ENCODE measurements around the gene IL3RA.
"Not testable (repeated sequence)": the region's sequence is repeated elsewhere in the genome, so short reads cannot be mapped to it uniquely, and the experiment has no call there.

The IL3RA gene
- 0.51 to 1.9 reads per million in 2 donors for total RNA-seq

- no peak for DNase-seq
Observed at GRCh38 chrX:1336331-1336943, at the start of gene IL3RA. IL3RA (plus strand) TSS chrX:1336785; CDS start chrX:1341766, 4,981 bp downstream.

- no peak for DNase-seq
Observed at GRCh38 chrX:1289535-1289934, 47.0 kb upstream of the IL3RA start.

GRCh38 chrX:1291110-1291740 is 45.4 kb upstream of the IL3RA start:
- DNase-seq = no peak

DNA sequence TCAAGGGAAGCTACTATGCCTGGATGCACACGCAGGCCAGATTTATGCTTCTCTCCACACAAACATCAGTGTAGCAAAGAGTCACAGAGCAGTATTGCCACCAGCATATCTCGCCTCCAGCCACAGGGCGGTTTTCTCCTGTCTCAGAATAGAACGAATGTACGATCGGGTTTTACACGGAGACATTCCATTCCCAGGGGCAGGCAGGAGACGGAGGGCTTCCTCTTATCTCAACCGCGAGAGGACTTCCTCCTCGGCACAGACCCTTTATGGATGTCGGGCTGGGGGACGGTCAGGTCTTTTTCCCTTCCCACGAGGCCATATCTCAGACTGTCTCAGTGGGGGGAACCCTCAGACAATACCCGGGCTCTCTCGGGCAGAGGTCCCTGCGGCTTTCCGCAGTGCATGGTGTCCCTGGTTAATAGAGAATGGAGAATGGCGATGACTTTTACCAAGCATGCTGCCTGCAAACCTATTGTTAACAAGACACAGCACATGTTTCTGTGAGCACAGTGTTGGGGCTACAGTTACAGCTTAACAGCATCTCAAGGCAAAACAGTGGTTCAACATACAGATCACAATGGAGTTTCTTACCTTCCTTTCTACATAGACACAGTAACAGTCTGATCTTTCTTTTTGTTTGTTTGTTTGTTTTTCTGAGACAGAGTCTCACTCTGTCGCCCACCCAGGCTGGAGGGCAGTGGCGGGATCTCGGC is 43.9 kb upstream of the IL3RA start:
- DNase-seq = no peak

- no peak for DNase-seq
Observed at GRCh38 chrX:1294301-1295067, 42.1 kb upstream of the IL3RA start.

GRCh38 chrX:1295550-1295949 is 41.0 kb upstream of the IL3RA start:
- DNase-seq = no peak

- DNase-seq = not testable (repeated sequence)
Observed at GRCh38 chrX:1297591-1297990, 39.0 kb upstream of the IL3RA start.

DNA sequence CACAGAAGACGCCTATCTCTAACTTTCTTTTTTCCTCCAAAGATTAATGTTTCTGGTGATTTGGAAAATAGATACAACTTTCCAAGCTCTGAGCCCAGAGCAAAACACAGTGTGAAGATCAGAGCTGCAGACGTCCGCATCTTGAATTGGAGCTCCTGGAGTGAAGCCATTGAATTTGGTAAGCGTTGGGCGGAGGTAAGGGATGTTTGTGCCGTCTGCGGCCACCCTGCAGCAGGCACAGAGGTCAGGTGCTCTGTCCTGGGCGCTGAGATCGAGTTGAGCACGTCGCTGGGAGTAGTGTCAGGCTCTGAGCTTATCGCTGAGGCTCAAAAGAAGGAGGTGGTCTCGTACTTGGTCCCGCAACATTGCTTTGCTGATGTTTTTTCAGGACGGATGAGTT is 36.1 kb upstream of the IL3RA start:
- DNase-seq = no peak

DNA sequence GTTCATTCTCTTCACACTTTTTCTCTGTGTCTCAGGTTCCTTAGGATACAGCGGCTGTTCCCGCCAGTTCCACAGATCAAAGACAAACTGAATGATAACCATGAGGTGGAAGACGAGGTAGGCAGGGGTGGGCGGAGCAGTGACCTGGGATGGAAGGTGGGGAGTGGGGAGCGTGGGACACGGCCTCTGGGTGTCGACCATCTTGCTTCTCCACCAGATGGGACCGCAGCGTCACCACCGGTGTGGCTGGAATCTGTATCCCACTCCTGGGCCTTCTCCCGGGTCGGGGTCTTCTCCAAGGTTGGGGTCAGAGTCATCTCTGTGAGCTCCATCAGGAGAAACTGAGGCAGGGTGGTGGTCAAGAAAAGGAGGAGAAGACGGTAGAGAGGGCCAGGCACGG is 31.2 kb upstream of the IL3RA start:
- no peak for DNase-seq

DNA sequence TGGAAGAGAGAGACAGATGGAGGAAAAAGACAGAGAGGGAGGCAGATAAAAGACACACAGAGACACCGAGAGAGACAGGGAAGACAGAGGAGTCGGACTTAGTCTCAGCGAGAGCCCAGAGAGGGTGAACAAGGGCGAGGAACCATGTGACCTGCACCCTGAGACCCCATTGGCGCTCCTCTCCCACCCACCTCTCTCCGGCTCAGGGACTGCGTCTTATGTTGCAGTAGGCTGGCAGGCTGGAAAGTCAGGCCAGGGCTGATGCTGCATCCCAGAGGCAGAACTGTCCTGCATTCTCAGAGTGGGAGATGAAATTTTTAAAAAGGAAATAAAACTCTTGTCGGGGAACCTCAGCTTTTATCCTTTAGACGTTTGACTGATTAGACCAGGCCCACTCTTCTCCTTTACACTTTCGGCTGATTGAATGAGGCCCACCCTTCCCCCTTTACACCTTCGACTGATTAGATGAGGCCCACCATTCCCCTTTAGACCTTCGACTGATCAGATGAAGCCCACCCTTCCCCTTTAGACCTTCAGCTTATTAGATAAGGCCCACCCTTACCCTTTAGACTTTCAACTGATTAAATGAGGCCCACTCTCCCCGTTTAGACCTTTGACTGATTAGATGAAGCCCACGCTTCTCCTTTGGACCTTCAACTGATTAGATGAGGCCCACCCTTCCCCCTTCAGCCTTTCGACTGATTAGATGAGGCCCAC is 29.5 kb upstream of the IL3RA start:
- DNase-seq = no peak

DNA sequence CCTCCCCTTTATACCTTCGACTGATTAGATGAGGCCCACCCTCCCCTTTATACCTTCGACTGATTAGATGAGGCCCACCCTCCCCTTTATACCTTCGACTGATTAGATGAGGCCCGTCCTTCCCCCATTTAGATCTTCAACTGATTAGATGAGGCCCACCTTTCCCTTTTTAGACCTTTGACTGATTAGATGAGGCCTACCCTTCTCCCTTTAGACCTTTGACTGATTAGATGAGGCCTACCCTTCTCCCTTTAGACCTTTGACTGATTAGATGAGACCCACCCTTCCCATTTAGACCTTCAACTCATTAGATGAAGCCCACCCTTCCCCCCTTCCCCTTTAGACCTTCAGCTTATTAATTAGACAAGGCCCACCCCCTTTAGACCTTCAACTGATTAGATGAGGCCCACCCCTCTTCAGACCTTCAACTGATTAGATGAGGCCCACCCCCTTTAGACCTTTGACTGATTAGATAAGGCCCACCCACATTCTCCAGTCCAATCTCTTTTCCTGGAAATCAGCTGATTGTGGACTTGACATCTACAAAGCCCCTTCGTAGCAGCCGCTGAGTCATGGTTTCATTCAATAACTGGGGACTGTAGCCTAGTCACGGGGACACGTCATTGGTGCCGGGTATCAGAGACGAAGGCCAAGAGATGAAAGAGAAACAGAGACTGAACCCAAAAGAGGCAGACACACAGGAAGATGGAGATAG is 28.8 kb upstream of the IL3RA start:
- no peak for DNase-seq

DNA sequence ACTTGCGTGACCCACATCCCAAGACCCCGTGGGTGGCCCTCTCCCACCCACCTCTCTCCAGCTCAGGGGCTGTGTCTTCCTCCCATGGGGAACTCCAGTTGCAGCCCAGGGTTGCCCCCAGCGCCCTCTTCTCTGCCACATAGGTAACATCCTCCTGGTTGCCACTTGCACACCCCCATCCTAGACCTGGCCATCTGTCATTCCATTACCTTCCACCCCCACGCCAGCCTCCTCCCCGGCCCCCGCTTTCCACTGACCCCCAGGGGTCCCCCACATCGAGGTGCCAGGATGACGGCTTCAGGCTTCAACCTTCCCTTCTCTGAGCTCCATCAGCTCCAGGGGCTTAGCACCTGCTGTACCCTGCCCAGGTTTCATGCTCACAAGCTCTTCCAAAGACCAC is 28.1 kb upstream of the IL3RA start:
- DNase-seq = no peak

DNA sequence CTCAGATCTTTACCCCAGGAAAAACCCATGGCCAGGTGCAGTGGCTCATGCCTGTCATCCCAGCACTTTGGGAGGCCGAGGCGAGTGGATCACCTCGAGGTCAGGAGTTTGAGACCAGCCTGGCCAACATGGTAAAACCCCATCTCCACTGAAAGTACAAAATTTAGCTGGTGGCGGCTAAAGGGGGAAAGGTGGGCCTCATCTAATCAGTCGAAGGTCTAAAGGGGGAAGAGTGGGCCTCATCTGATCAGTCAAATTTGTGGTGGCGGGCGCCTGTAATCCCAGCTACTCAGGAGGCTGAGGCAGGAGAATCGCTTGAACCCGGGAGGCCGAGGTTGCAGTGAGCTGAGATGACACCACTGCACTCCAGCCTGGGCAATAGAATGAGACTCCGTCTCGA is 27.7 kb upstream of the IL3RA start:
- not testable (repeated sequence) for DNase-seq

- no peak for DNase-seq
Observed at GRCh38 chrX:1313788-1314187, 22.8 kb upstream of the IL3RA start.

- no peak for DNase-seq
Observed at GRCh38 chrX:1316527-1316926, 20.1 kb upstream of the IL3RA start.

DNA sequence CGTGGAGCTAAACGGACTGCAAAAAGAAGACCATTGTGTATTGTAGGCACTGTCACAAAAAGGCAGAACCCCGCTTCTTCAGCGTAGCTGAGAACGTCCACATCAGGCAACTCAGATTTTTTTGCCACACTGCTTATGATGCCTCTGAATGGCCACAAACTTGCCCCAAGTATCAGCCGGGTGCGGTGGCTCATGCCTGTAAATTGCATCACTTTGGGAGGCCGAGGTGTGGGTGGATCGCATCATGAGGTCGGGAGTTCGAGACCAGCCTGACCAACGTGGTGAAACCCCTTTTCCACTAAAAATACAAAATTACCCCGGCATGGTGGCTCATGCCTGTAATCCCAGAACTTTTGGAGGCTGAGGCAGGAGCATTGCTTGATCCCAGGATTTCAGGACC is 14.9 kb upstream of the IL3RA start:
- DNase-seq = no peak

- no peak for DNase-seq
Observed at GRCh38 chrX:1322393-1322792, 14.2 kb upstream of the IL3RA start.

GRCh38 chrX:1323315-1323714 is 13.3 kb upstream of the IL3RA start:
- DNase-seq = no peak

DNA sequence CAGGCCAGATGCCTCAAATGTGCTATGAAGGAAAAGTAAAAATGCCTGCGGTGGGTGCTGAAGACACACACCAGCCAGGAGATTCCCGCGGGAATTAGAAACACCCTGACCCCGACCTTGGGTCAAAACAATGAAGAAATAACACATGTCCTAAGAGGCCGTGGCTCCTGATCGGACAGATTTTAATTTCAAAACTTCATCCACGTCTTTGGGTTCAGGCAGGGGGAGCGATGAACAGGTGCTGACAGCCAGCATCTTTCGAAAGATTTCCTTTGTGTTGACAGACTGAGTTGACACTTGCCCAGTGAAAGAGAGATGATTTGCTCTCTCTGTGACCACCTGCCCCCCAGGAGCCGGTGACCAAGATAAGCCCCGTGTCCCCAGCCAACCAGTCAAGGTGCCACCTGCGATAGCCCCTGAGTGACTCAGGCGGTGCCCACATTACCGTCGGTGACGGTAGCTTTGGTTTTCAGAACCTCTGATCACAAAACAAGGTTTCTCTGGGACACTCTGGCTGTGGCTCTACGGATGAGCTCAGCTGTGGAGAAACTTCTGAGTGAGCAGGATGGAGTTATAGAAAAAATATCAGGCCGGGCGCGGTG is 11.0 kb upstream of the IL3RA start:
- no peak for DNase-seq

- DNase-seq = no peak
Observed at GRCh38 chrX:1327651-1328304, 8.8 kb upstream of the IL3RA start.

DNA sequence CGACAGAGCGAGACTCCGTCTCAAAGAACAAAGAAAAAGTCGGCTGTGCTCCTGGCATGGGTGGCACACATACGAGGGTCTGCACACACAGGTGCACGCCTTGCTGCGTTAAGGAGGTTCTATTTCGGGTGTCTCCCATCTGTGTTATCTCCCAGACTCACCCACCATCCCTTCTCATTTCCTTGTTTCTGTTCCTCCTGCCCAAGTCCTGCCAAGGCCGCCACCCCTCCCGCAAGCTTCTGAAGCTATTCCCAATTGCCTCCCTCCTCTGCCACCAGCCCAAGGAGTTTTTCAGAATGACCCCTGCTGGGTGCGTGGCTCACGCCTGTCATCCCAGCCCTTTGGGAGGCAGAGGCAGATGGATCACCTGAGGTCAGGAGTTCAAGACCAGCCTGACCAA is 6.0 kb upstream of the IL3RA start:
- DNase-seq = no peak

Data from activated gamma-delta T cell (primary cell).